H9 (cell line): ENCODE data around the gene AQP7. TPM values are rescaled to one million over a fixed set of nuclear protein-coding genes. Genes with fewer than 3 reads are reported as not detected.

Source experiments
- DNase-seq: peaks from one replicate; pipeline ENCODE4 v3.0.0-alpha.2; 2017
- H2AFZ ChIP-seq: one replicate; pipeline ENCODE4 v1.6.1; 2013; ENCODE audit warnings: mild to moderate bottlenecking, low read length, control low read depth, moderate library complexity
- H2AK5ac ChIP-seq: 2 replicates; pipeline ENCODE4 v1.6.1; 2013; ENCODE audit warnings: low read length, control low read depth, mixed read lengths; ENCODE audit not compliant: insufficient read length
- H2BK120ac ChIP-seq: one replicate; pipeline ENCODE4 v1.6.1; 2013; ENCODE audit warnings: low read depth, mild to moderate bottlenecking, low read length, control low read depth, inconsistent platforms; ENCODE audit not compliant: poor library complexity, severe bottlenecking
- H2BK12ac ChIP-seq: 2 replicates; pipeline ENCODE4 v1.6.1; 2013; ENCODE audit warnings: low read length, control low read depth, mixed read lengths, low read depth; ENCODE audit not compliant: insufficient read length
- H2BK15ac ChIP-seq: 2 replicates; pipeline ENCODE4 v1.6.1; 2013; ENCODE audit warnings: low read depth, low read length, control low read depth
- H2BK20ac ChIP-seq: one replicate; pipeline ENCODE4 v1.6.1; 2013; ENCODE audit warnings: low read depth, mild to moderate bottlenecking, low read length, control low read depth, inconsistent platforms; ENCODE audit not compliant: poor library complexity, severe bottlenecking
- H2BK5ac ChIP-seq: 2 replicates; pipeline ENCODE4 v1.6.1; 2013; ENCODE audit warnings: low read length, control low read depth, mixed read lengths; ENCODE audit not compliant: insufficient read length
- H3K14ac ChIP-seq: 2 replicates; pipeline ENCODE4 v1.6.1; 2013; ENCODE audit warnings: low read length, control low read depth; ENCODE audit not compliant: insufficient read depth
- H3K18ac ChIP-seq: 2 replicates; pipeline ENCODE4 v1.6.1; 2013; ENCODE audit warnings: low read depth, mild to moderate bottlenecking, mixed read lengths, low read length, control low read depth; ENCODE audit not compliant: insufficient read length
- H3K23ac ChIP-seq: 2 replicates; pipeline ENCODE4 v1.6.1; 2013; ENCODE audit warnings: low read length, control low read depth, mixed read lengths, low read depth; ENCODE audit not compliant: insufficient read length
- H3K23me2 ChIP-seq: 2 replicates; pipeline ENCODE4 v1.6.1; 2013; ENCODE audit warnings: low read depth, mild to moderate bottlenecking, mixed read lengths, low read length, control low read depth; ENCODE audit not compliant: insufficient read length, poor library complexity, severe bottlenecking
- H3K27ac ChIP-seq: 2 replicates; pipeline ENCODE4 v1.5.1; 2013; ENCODE audit warnings: low read length, control low read depth, mixed read lengths, low read depth; ENCODE audit not compliant: insufficient read length
- H3K27me3 ChIP-seq: 2 replicates; pipeline ENCODE4 v1.6.1; 2013; ENCODE audit warnings: low read length, control low read depth, inconsistent platforms; ENCODE audit not compliant: insufficient read depth
- H3K4ac ChIP-seq: 2 replicates; pipeline ENCODE4 v1.6.1; 2013; ENCODE audit warnings: low read depth, mild to moderate bottlenecking, control low read depth, inconsistent platforms, low read length, moderate library complexity
- H3K4me1 ChIP-seq: 2 replicates; pipeline ENCODE4 v1.6.1; 2013; ENCODE audit warnings: low read length, control low read depth, inconsistent platforms; ENCODE audit not compliant: insufficient read depth
- H3K4me2 ChIP-seq: 2 replicates; pipeline ENCODE4 v1.6.1; 2013; ENCODE audit warnings: low read length, control low read depth, mixed read lengths; ENCODE audit not compliant: insufficient read length, insufficient read depth
- H3K56ac ChIP-seq: 2 replicates; pipeline ENCODE4 v1.6.1; 2013; ENCODE audit warnings: low read depth, mild to moderate bottlenecking, mixed read lengths, low read length, control low read depth; ENCODE audit not compliant: insufficient read length
- H3K79me1 ChIP-seq: 2 replicates; pipeline ENCODE4 v1.6.1; 2013; ENCODE audit warnings: low read depth, mild to moderate bottlenecking, moderate library complexity, low read length, control low read depth, inconsistent platforms; ENCODE audit not compliant: insufficient read depth, poor library complexity, severe bottlenecking
- H3K79me2 ChIP-seq: 2 replicates; pipeline ENCODE4 v1.6.1; 2013; ENCODE audit warnings: low read length, control low read depth, inconsistent platforms; ENCODE audit not compliant: insufficient read depth
- H3K9ac ChIP-seq: 2 replicates; pipeline ENCODE4 v1.6.1; 2013; ENCODE audit warnings: low read length, control low read depth, mixed read lengths; ENCODE audit not compliant: insufficient read length; ENCODE audit errors: extremely low read depth
- H3K9me3 ChIP-seq: one replicate; pipeline ENCODE4 v1.6.1; 2013; ENCODE audit warnings: low read depth, low read length, inconsistent platforms; ENCODE audit not compliant: control insufficient read depth
- H3T11ph ChIP-seq: one replicate; pipeline ENCODE4 v1.6.1; 2013; ENCODE audit warnings: mild to moderate bottlenecking, low read length, control low read depth, inconsistent platforms
- H4K20me1 ChIP-seq: one replicate; pipeline ENCODE4 v1.6.1; 2013; ENCODE audit not compliant: control insufficient read depth, insufficient read length, insufficient read depth
- H4K5ac ChIP-seq: 2 replicates; pipeline ENCODE4 v1.6.1; 2013; ENCODE audit warnings: low read depth, mild to moderate bottlenecking, mixed read lengths, low read length, control low read depth; ENCODE audit not compliant: insufficient read length
- H4K8ac ChIP-seq: replicated peaks from 2 replicates; pipeline ENCODE4 v1.6.1; 2013; ENCODE audit warnings: low read length, control low read depth, mixed read lengths, low read depth; ENCODE audit not compliant: insufficient read length
- H4K91ac ChIP-seq: 2 replicates; pipeline ENCODE4 v1.6.1; 2013; ENCODE audit warnings: low read depth, mild to moderate bottlenecking, moderate library complexity, mixed read lengths, low read length, control low read depth; ENCODE audit not compliant: insufficient read length
- H3K27ac Mint-ChIP-seq, 3 experiments: 2 replicates in 2 of 3; 3 replicates in 1 of 3; pipeline ENCODE4 v1.8.0; 2020 to 2021; ENCODE audit warnings: mixed read lengths in 3 of 3, mild to moderate bottlenecking in 1 of 3, moderate library complexity in 1 of 3
- H3K27me3 Mint-ChIP-seq: 2 replicates; pipeline ENCODE4 v1.8.0; 2021; ENCODE audit warnings: low read depth, mild to moderate bottlenecking, moderate library complexity, mixed read lengths
- H3K36me3 Mint-ChIP-seq, 3 experiments: 2 replicates in 2 of 3; 3 replicates in 1 of 3; pipeline ENCODE4 v1.8.0; 2020 to 2021; ENCODE audit warnings: low read depth in 3 of 3, mixed read lengths in 3 of 3; ENCODE audit not compliant: insufficient read depth in 1 of 3
- H3K4me1 Mint-ChIP-seq, 2 experiments: 2 replicates each; pipeline ENCODE4 v1.8.0; 2020; ENCODE audit warnings: mixed read lengths in 2 of 2
- H3K4me3 Mint-ChIP-seq, 2 experiments: 2 replicates in 1 of 2; 3 replicates in 1 of 2; pipeline ENCODE4 v1.8.0; 2020 to 2021; ENCODE audit warnings: mild to moderate bottlenecking in 2 of 2, mixed read lengths in 2 of 2, moderate library complexity in 1 of 2
- H3K9me3 Mint-ChIP-seq, 2 experiments: 2 replicates in 1 of 2; 3 replicates in 1 of 2; pipeline ENCODE4 v1.8.0; 2020; ENCODE audit warnings: mild to moderate bottlenecking in 2 of 2, mixed read lengths in 2 of 2, moderate library complexity in 1 of 2
- CTCF ChIP-seq: fragments of 200-600 bp; sonication (generic); conservative IDR thresholded peaks from 3 replicates; pipeline ENCODE4 v1.8.0; 2021; ENCODE audit warnings: antibody characterized with exemption, mild to moderate bottlenecking
- WGBS: extraction: QIAGEN DNeasy Blood & Tissue Kit; methylation state at CpG from one replicate; pipeline ENCODE4 v1.1.7; 2013; ENCODE audit warnings: missing lambda C conversion rate, low lambda C conversion rate, mixed read lengths; ENCODE audit not compliant: insufficient read length; ENCODE audit errors: extremely low coverage; 5-methylcytosine and 5-hydroxymethylcytosine counted together
- total RNA-seq: library from RNA; stranded (reverse); gene quantifications from 2 replicates; pipeline ENCODE4 v1.2.1, GENCODE V29; 2021

The AQP7 gene
- total RNA-seq, 1 experiment from 2014 or later: not detected

GRCh38 chr9:33379666-33380389 lies 22.5 kb downstream of the AQP7 start:
- no peak overlapping the region for H3K9ac ChIP-seq
- H3K36me3 Mint-ChIP-seq: no peaks in the 10 kb centered on the region
- no peak overlapping the region; a peak in 1 of 5 replicates for H3K4me3 Mint-ChIP-seq
- H2AFZ ChIP-seq: no peak overlapping the region
- H4K20me1 ChIP-seq: no peaks in the 10 kb centered on the region
- H3K9me3 ChIP-seq: no peaks in the 10 kb centered on the region
- H3K23me2 ChIP-seq: no peaks in the 10 kb centered on the region
- H3K27me3 ChIP-seq: no peaks in the 10 kb centered on the region
- H4K8ac ChIP-seq: no peak overlapping the region
- WGBS: no CpG with 5 or more reads among the region's 14 CpGs
- DNase-seq: no peak
- no peaks in the 10 kb centered on the region for H3K9me3 Mint-ChIP-seq
- no peak overlapping the region for H3K23ac ChIP-seq
- peaks cover 4% of the 10 kb centered on the region; the same call in 1 of the 2 replicates for H3K4me1 ChIP-seq
- H2BK120ac ChIP-seq: no peak overlapping the region
- TF ChIP-seq CTCF: no peak
- no peak overlapping the region for H4K91ac ChIP-seq
- no peak overlapping the region for H3K4me2 ChIP-seq
- 0 out of 7 replicates have a peak overlapping the region, but pooled peaks of 1 of the 3 experiments have one; percentile 70 for H3K27ac Mint-ChIP-seq
- no peaks in the 10 kb centered on the region for H3K79me1 ChIP-seq
- no peaks in the 10 kb centered on the region for H3K79me2 ChIP-seq
- no peak overlapping the region for H2BK12ac ChIP-seq
- no peak overlapping the region for H3T11ph ChIP-seq
- H2BK15ac ChIP-seq: peak overlapping the region; percentile 72; the same call in 1 of the 2 replicates
- H3K18ac ChIP-seq: no peak overlapping the region
- H3K4me1 Mint-ChIP-seq: peaks cover 30 to 42% of the 10 kb centered on the region in 2 experiments
- H3K56ac ChIP-seq: no peak overlapping the region
- H3K4ac ChIP-seq: no peak overlapping the region
- H3K14ac ChIP-seq: no peak overlapping the region; the same call in 1 of the 2 replicates
- H2BK5ac ChIP-seq: no peak overlapping the region
- no peak overlapping the region for H4K5ac ChIP-seq
- H2AK5ac ChIP-seq: no peak overlapping the region
- H3K27me3 Mint-ChIP-seq: no peaks in the 10 kb centered on the region; the same call in 1 of the 2 replicates
- H2BK20ac ChIP-seq: no peak overlapping the region
- H3K27ac ChIP-seq: no peak overlapping the region
